ENCODE measurements around the gene TAB2.
A peak's percentile ranks its signal among the peaks of the same experiment; 100 is the strongest.
"Not testable (repeated sequence)": the region's sequence is repeated elsewhere in the genome, so short reads cannot be mapped to it uniquely, and the experiment has no call there.

The TAB2 gene

GRCh38 chr6:149444360-149445094 is 127.0 kb downstream of the TAB2 start:
- ATAC-seq, DNase-seq: not testable (repeated sequence)

- DNase-seq: peak; percentile 22
- ATAC-seq: peak; percentile 64
Observed at GRCh38 chr6:149445095-149445466, 127.6 kb downstream of the TAB2 start.

GRCh38 chr6:149445573-149445972 is 128.1 kb downstream of the TAB2 start:
- DNase-seq (no peak), ATAC-seq (no peak)

GRCh38 chr6:149446791-149447376 is 129.4 kb downstream of the TAB2 start:
- DNase-seq (no peak), ATAC-seq (no peak)

- no peak for ATAC-seq
- no peak for DNase-seq
Observed at GRCh38 chr6:149448821-149449453, 131.4 kb downstream of the TAB2 start.

- no peak for ATAC-seq
- DNase-seq: no peak
Observed at GRCh38 chr6:149449831-149450678, 132.5 kb downstream of the TAB2 start.

- DNase-seq (no peak), ATAC-seq (peak; percentile 20)
Observed at GRCh38 chr6:149450679-149451375, 133.3 kb downstream of the TAB2 start.

GRCh38 chr6:149451376-149452036 is 134.0 kb downstream of the TAB2 start:
- ATAC-seq: peak; percentile 33
- peak; percentile 33 for DNase-seq

- ATAC-seq (no peak), DNase-seq (no peak)
Observed at GRCh38 chr6:149452037-149452939, 134.8 kb downstream of the TAB2 start.

GRCh38 chr6:149453597-149454345 is 136.3 kb downstream of the TAB2 start:
- DNase-seq (no peak), ATAC-seq (no peak)

GRCh38 chr6:149454346-149454848 is 136.9 kb downstream of the TAB2 start:
- no peak for DNase-seq
- ATAC-seq: no peak

- ATAC-seq: no peak
Observed at GRCh38 chr6:149455031-149455732, 137.7 kb downstream of the TAB2 start.

GRCh38 chr6:149456311-149457021 is 139.0 kb downstream of the TAB2 start:
- DNase-seq (no peak), ATAC-seq (no peak)

More at GRCh38 chr6:149455031-149455732, 137.7 kb downstream of the TAB2 start:
- DNase-seq: no peak

- DNase-seq: no peak
- no peak for ATAC-seq
Observed at GRCh38 chr6:149457316-149457884, 139.9 kb downstream of the TAB2 start.

- peak; percentile 44 for ATAC-seq
- no peak for DNase-seq
Observed at GRCh38 chr6:149458196-149458595, 140.7 kb downstream of the TAB2 start.

- ATAC-seq (no peak), DNase-seq (no peak)
Observed at GRCh38 chr6:149458806-149459205, 141.3 kb downstream of the TAB2 start.

GRCh38 chr6:149459761-149460160 is 142.2 kb downstream of the TAB2 start:
- ATAC-seq (no peak), DNase-seq (no peak)

- not testable (repeated sequence) for DNase-seq, ATAC-seq
Observed at GRCh38 chr6:149460249-149460648, 142.7 kb downstream of the TAB2 start.

Data from stimulated activated naive CD8-positive, alpha-beta T cell treated with anti-CD3 and anti-CD28 coated beads, Interleukin-15, Interleukin-2, amounts not matched to agents 100 U/mL and 50 U/mL, for 24 hours (primary cell).